HG03342 (cell line): Measurements from ENCODE around the gene ELOB.

Experiments used
- ATAC-seq: cut with Tn5 transposase; IDR thresholded peaks from one replicate; pipeline ENCODE4 v1.9.1; 2021; ENCODE audit warnings: mild to moderate bottlenecking, moderate library complexity; ENCODE audit not compliant: unreplicated experiment

Gene ELOB

GRCh38 chr16:2784358-2785100 is 7.4 kb upstream of the ELOB start:
- no peak for ATAC-seq

GRCh38 chr16:2783581-2784357 is 6.7 kb upstream of the ELOB start:
- no peak for ATAC-seq

- ATAC-seq = no peak
Observed at GRCh38 chr16:2782583-2783351, 5.7 kb upstream of the ELOB start.

GRCh38 chr16:2779978-2780898 is 3.2 kb upstream of the ELOB start:
- ATAC-seq = no peak

GRCh38 chr16:2779151-2779920 is 2.3 kb upstream of the ELOB start:
- no peak for ATAC-seq

- no peak for ATAC-seq
Observed at GRCh38 chr16:2778630-2778958, 1.5 kb upstream of the ELOB start.

- ATAC-seq = no peak
Observed at GRCh38 chr16:2777903-2778629, 986 bp upstream of the ELOB start.

GRCh38 chr16:2776500-2777139 is 460 bp downstream of the ELOB start:
- peak; percentile 40 for ATAC-seq

- ATAC-seq = no peak
Observed at GRCh38 chr16:2775765-2776499, 1.1 kb downstream of the ELOB start.

- ATAC-seq = no peak
Observed at GRCh38 chr16:2775131-2775716, 1.9 kb downstream of the ELOB start.

GRCh38 chr16:2774161-2774891 is 2.8 kb downstream of the ELOB start:
- ATAC-seq = no peak

- ATAC-seq = no peak
Observed at GRCh38 chr16:2773188-2773968, 3.7 kb downstream of the ELOB start.

GRCh38 chr16:2771496-2772402 is 5.3 kb downstream of the ELOB start:
- no peak for ATAC-seq

- no peak for ATAC-seq
Observed at GRCh38 chr16:2770057-2770951, 6.8 kb downstream of the ELOB start.
